ENCODE measurements around the gene PODXL2.

PODXL2 gene

DNA sequence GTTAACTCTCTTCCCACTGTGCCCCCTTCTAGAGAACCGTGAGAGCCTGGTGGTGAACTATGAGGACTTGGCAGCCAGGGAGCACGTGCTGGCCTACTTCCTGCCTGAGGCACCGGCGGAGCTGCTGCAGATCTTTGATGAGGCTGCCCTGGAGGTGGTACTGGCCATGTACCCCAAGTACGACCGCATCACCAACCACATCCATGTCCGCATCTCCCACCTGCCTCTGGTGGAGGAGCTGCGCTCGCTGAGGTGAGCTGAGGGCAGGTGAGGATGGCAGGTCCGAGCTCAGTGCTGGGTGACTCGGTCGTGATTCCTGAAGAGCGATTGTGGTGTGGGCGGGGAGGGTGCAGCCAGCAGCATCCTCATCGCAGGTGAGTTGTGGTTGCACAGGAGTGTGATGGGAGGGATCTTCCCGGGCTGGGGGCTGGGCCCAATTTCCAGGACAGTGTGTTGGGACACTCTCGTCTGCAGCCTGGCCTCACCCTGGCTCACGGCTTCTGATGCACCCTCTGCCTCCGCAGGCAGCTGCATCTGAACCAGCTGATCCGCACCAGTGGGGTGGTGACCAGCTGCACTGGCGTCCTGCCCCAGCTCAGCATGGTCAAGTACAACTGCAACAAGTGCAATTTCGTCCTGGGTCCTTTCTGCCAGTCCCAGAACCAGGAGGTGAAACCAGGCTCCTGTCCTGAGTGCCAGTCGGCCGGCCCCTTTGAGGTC lies 22.7 kb upstream of the PODXL2 start:
- DNase-seq (ENCODE audit: low read depth): no peak

- no peak for DNase-seq (ENCODE audit: low read depth)
Observed at GRCh38 chr3:127606981-127607595, 21.9 kb upstream of the PODXL2 start.

DNA sequence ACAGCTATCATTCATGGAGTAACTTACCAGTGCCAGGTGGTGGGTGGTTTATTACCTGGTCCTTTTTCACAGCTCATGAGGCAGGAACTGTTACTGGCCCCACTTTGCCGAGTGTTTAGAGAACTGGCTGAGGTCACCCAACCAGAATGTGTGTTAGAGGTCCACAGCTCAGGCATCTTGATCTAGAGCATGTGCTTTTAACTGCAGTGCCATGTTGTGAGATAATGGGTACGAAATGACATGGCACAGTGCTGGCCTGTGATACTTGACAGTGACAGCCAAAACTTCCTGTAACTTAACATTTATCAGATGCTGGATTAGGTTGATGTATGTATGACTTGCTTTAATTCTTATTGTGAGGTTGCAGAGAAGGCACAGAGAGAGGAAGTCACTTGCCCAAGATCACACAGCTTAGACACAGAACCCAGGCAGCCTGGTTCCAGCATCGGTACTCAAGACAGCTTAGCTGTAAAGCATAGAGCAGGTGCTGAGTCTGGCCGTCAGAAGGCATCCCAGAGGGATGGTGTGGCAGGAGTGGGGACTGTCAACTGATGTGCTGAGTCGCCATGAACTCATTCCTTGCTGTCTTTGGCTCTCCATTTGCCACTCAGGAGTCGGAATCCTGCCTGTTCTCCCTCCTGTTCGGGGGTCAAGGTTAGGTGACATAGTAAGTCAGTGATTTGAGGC lies 21.2 kb upstream of the PODXL2 start:
- DNase-seq (ENCODE audit: low read depth): no peak

GRCh38 chr3:127608362-127608718 lies 20.6 kb upstream of the PODXL2 start:
- DNase-seq (ENCODE audit: low read depth): no peak

GRCh38 chr3:127610105-127610504 lies 18.9 kb upstream of the PODXL2 start:
- DNase-seq (ENCODE audit: low read depth): no peak

DNA sequence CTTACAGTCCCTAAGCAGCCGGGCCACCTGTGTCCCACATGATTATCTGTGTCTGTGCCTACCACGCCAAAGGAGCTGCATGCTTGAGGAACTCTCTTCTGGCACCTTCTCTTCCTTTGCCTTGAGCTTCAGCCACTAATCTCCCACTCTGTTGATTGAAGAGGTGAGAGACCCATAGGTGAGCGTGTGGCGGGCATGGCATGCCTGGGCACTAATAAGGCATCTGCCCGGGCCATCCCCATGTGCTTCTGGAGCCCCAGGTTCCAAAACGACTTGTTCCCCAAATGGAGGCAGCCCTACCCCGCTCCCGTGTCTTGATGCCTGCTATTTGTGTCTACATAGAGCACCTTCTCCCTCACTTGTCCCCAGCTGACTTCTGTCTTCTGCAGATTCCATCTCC lies 17.7 kb upstream of the PODXL2 start:
- no peak for DNase-seq (ENCODE audit: low read depth)

DNA sequence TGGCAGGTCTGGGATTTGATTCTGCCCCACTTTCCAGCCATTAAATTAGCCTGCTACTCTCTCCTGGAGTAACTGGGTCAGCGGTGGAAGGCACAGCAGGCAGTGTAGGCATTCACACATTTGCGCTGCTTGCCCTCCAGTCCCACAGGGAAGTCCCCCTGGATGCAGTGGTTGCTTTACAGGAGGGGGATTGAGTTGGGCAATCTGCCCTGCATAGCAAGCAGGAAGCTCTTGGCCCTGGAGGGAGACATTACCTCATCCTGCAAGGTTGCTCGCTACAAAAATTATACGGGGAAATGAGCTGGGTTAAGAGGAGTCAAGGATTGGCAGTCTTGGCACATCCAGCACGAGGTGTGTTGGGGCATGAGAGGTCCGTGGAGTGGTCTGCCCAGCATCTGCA lies 16.0 kb upstream of the PODXL2 start:
- DNase-seq (ENCODE audit: low read depth): no peak

- DNase-seq (ENCODE audit: low read depth): no peak
Observed at GRCh38 chr3:127613406-127613805, 15.6 kb upstream of the PODXL2 start.

GRCh38 chr3:127614928-127615589 lies 13.9 kb upstream of the PODXL2 start:
- no peak for DNase-seq (ENCODE audit: low read depth)

DNA sequence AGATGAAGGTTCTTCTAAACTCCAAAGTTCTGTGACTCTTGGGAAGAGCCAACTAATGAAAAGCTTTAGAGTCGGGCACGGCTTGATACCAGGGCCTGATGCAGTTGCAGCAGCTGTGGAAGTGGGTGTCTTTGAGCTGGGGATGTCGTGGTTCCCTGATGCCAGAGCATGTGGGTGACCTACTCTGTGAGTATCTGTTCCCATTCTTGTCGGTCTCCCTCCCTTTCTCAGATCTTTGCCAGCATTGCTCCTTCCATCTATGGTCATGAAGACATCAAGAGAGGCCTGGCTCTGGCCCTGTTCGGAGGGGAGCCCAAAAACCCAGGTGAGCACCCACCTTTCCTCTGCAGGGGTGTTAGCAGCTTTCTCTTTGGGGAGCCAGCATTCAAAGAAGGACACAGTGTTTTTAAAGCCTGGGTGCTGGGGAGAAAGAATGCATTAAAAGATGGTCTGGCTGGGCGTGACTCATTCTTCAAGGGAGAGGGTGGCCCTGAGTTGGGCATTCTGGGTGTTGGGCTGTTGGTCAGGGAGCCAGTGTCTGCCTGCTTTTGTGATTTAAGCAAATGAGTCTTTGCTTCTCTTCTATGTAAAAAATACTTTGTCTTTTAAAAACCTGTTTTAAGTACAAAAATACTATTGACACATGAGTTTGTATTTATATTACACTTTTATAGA lies 13.2 kb upstream of the PODXL2 start:
- DNase-seq (ENCODE audit: low read depth): no peak

DNA sequence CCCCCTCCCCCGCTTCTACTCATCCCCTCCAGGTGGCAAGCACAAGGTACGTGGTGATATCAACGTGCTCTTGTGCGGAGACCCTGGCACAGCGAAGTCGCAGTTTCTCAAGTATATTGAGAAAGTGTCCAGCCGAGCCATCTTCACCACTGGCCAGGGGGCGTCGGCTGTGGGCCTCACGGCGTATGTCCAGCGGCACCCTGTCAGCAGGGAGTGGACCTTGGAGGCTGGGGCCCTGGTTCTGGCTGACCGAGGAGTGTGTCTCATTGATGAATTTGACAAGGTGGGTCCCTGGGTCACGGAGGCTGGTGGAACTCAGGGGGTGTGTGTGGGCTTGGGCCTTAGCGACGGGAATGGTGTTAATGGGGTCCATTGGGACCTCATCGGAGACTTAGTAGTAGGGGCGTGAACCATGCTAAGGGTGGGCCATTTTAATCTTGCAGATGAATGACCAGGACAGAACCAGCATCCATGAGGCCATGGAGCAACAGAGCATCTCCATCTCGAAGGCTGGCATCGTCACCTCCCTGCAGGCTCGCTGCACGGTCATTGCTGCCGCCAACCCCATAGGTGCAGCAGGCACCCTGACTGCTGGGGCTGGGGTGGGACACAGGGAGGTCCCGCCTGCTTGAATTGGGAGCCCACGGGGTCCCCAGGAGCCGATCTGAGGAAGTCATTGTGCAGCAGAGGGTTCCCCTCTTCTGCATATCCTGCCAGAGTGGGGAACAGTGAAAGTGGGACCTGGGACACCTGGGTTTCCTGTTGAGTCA lies 12.0 kb upstream of the PODXL2 start:
- no peak for DNase-seq (ENCODE audit: low read depth)

GRCh38 chr3:127618891-127619290 lies 10.1 kb upstream of the PODXL2 start:
- no peak for DNase-seq (ENCODE audit: low read depth)

- DNase-seq (ENCODE audit: low read depth): no peak
Observed at GRCh38 chr3:127620637-127621375, 8.2 kb upstream of the PODXL2 start.

- DNase-seq (ENCODE audit: low read depth): no peak
Observed at GRCh38 chr3:127622031-127622430, 7.0 kb upstream of the PODXL2 start.

GRCh38 chr3:127622772-127623576 lies 6.0 kb upstream of the PODXL2 start:
- no peak for DNase-seq (ENCODE audit: low read depth)

DNA sequence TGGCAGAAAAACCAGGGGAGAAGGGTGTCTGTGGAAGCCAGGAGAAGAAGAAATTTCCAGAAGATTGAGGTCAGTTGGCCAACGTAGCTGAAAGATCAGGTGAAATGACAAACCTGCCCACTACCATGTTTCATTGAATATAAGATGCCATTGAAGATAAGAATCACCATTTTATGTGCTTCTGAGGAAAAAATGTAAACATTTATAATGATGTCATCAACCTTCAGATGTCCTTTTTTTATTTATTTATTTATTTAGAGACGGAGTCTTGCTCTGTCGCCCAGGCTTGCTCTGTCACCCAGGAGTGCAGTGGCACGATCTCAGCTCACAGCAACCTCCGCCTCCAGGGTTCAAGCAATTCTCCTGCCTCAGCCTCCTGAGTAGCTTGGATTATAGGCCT lies 4.9 kb upstream of the PODXL2 start:
- DNase-seq (ENCODE audit: low read depth): no peak

DNA sequence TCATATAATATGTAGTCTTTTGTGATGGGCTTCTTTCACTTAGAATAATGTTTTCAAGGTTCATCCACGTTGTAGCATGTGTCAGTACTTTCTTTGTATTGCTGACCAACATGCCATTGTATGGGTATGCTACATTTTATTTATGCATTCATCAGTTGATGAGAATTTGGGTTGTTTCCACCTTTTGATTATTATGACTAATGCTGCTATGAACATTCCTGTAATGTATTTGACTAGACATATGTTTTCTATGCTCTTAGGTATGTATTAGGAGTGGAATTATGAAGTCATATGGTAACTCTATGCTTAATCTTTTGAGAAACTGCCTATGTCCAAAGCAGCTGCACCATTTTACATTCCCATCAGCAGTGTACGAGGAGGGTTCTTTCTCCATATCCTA lies 3.2 kb upstream of the PODXL2 start:
- no peak for DNase-seq (ENCODE audit: low read depth)

GRCh38 chr3:127628426-127628787 lies 578 bp upstream of the PODXL2 start:
- DNase-seq (ENCODE audit: low read depth): no peak

GRCh38 chr3:127629467-127630403 lies 750 bp downstream of the PODXL2 start:
- no peak for DNase-seq (ENCODE audit: low read depth)

Data from GM04504 (cell line).